Endothelial cell of umbilical vein (primary cell): ENCODE measurements around the gene DENND1A.

ENCODE experiments used
- CTCF ChIP-seq, 2 donors: IDR thresholded peaks; 1 replicate in 1 of 2; 2 replicates in 1 of 2; pipeline ENCODE4 v1.5.1; 2011; ENCODE audit warnings: low read length in 2 of 2, mild to moderate bottlenecking in 2 of 2, moderate library complexity in 2 of 2, control low read depth in 1 of 2, inconsistent platforms in 1 of 2, low read depth in 1 of 2; ENCODE audit not compliant: insufficient read depth in 1 of 2; ENCODE audit errors: extremely low read depth in 1 of 2
- EZH2 ChIP-seq: IDR thresholded peaks from 2 replicates; pipeline ENCODE4 v1.6.1; 2012; ENCODE audit warnings: borderline replicate concordance, low read depth, mild to moderate bottlenecking, moderate library complexity, low read length, inconsistent platforms; ENCODE audit not compliant: severe bottlenecking
- FOS ChIP-seq: IDR thresholded peaks from 2 replicates; pipeline ENCODE4 v1.6.1; 2011; ENCODE audit warnings: mild to moderate bottlenecking, low read length, moderate library complexity, borderline replicate concordance; ENCODE audit not compliant: insufficient read depth
- GATA2 ChIP-seq: IDR thresholded peaks from 2 replicates; pipeline ENCODE4 v1.7.0; 2011; ENCODE audit warnings: low read depth, mild to moderate bottlenecking, moderate library complexity, mixed read lengths, low read length; ENCODE audit not compliant: insufficient read length, insufficient read depth
- JUN ChIP-seq: IDR thresholded peaks from 2 replicates; pipeline ENCODE4 v1.6.1; 2011; ENCODE audit warnings: borderline replicate concordance, low read depth; ENCODE audit not compliant: insufficient read length, insufficient read depth
- MYC ChIP-seq: IDR thresholded peaks from one replicate; pipeline ENCODE4 v1.6.1; 2011; ENCODE audit warnings: mild to moderate bottlenecking, low read depth, low read length
- POLR2A ChIP-seq: IDR thresholded peaks from 2 replicates; pipeline ENCODE4 v1.6.1; 2012; ENCODE audit warnings: low read depth, mild to moderate bottlenecking, control low read depth, low read length
- POLR2AphosphoS5 ChIP-seq: IDR thresholded peaks from 2 replicates; pipeline ENCODE4 v1.6.1; 2012; ENCODE audit warnings: low read depth, mild to moderate bottlenecking, control low read depth, low read length, moderate library complexity; ENCODE audit not compliant: insufficient read depth
- TF ChIP-seq, protein P1 (sequence below): IDR thresholded peaks from 2 replicates; pipeline ENCODE4 v1.6.1; 2011; ENCODE audit not compliant: insufficient read depth, insufficient read length

DNA sequence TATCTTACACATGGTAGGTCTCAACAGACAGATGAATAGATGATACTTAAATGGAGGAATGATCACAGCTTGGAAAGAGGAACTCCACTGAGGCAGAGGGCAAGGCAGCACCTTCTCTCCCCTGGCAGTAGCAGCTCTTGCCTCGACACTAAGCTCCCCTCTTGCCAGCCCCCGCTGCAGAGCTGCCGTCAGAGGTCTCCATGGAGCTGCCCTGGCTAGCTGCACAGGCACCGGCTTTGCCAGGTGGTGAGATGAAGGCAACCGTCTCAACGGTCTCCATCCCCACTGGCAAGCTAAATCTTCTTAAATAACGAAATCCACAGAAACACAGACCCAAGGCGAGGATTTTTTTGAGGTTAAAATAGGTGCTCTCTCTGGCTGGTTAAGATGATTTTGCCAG is 492.7 kb downstream of the DENND1A start:
- TF ChIP-seq POLR2AphosphoS5 (no peak), CTCF (IDR thresholded peaks at IDR 0.05; ENCODE audit: extremely low read depth in 1 of 2, insufficient read depth in 1 of 2, low read depth in 1 of 2, low read length in 2 of 2) (no peak), POLR2A (no peak), EZH2 (no peak), GATA2 (no peak), MYC (no peak), JUN (no peak), FOS (no peak)
- TF ChIP-seq, protein P1, sequence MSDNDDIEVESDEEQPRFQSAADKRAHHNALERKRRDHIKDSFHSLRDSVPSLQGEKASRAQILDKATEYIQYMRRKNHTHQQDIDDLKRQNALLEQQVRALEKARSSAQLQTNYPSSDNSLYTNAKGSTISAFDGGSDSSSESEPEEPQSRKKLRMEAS, result no peak
